ENCODE measurements around the gene GRM4.

GRM4 gene

GRCh38 chr6:34106421-34106820 is 39.5 kb downstream of the GRM4 start:
- DNase-seq: no peak

- DNase-seq: no peak
These were observed 41.3 kb downstream of the GRM4 start for GRCh38 chr6:34104628-34105027.

- no peak for DNase-seq
These were observed 41.7 kb downstream of the GRM4 start for GRCh38 chr6:34104186-34104585.

- DNase-seq: no peak
These were observed 42.6 kb downstream of the GRM4 start for GRCh38 chr6:34103321-34103720.

GRCh38 chr6:34102696-34103095 is 43.2 kb downstream of the GRM4 start:
- DNase-seq: no peak

- DNase-seq: no peak
These were observed 43.7 kb downstream of the GRM4 start for GRCh38 chr6:34102099-34102656.

GRCh38 chr6:34100788-34101187 is 45.1 kb downstream of the GRM4 start:
- no peak for DNase-seq

GRCh38 chr6:34099878-34100277 is 46.0 kb downstream of the GRM4 start:
- DNase-seq: no peak

- DNase-seq: no peak
These were observed 47.6 kb downstream of the GRM4 start for GRCh38 chr6:34098045-34098936.

- DNase-seq: no peak
These were observed 49.1 kb downstream of the GRM4 start for GRCh38 chr6:34096814-34097213.

- DNase-seq: no peak
These were observed 49.7 kb downstream of the GRM4 start for GRCh38 chr6:34096193-34096592.

GRCh38 chr6:34095741-34096140 is 50.1 kb downstream of the GRM4 start:
- DNase-seq: no peak

- no peak for DNase-seq
These were observed 50.8 kb downstream of the GRM4 start for GRCh38 chr6:34095136-34095505.

GRCh38 chr6:34094474-34095135 is 51.3 kb downstream of the GRM4 start:
- DNase-seq: no peak

GRCh38 chr6:34093854-34094430 is 51.9 kb downstream of the GRM4 start:
- no peak for DNase-seq

- no peak for DNase-seq
These were observed 52.7 kb downstream of the GRM4 start for GRCh38 chr6:34093206-34093605.

GRCh38 chr6:34092631-34093030 is 53.3 kb downstream of the GRM4 start:
- DNase-seq: no peak

GRCh38 chr6:34090935-34091334 is 55.0 kb downstream of the GRM4 start:
- no peak for DNase-seq

- DNase-seq: no peak
These were observed 55.4 kb downstream of the GRM4 start for GRCh38 chr6:34090529-34090928.

GRCh38 chr6:34086558-34086957 is 59.3 kb downstream of the GRM4 start:
- no peak for DNase-seq

GRCh38 chr6:34085453-34086170 is 60.3 kb downstream of the GRM4 start:
- DNase-seq: no peak

GRCh38 chr6:34084591-34085290 is 61.1 kb downstream of the GRM4 start:
- DNase-seq: no peak
